ENCODE data around the gene WSCD2. TPM values are rescaled to one million over a fixed set of nuclear protein-coding genes. Genes with fewer than 3 reads are reported as not detected.
A peak's percentile ranks its signal among the peaks of the same experiment; 100 is the strongest.
"Not testable (repeated sequence)": the region's sequence is repeated elsewhere in the genome, so short reads cannot be mapped to it uniquely, and the experiment has no call there.

The WSCD2 gene
- total RNA-seq, 1 donor from 2014 or later = not detected

GRCh38 chr12:108191938-108192337 is 62.9 kb downstream of the WSCD2 start:
- DNase-seq (ENCODE audit: low spot score) = no peak
- ATAC-seq = no peak

- ATAC-seq (no peak), DNase-seq (ENCODE audit: low spot score) (no peak)
These were observed 64.4 kb downstream of the WSCD2 start for GRCh38 chr12:108193493-108193892.

- ATAC-seq (peak; percentile 82), DNase-seq (ENCODE audit: low spot score) (no peak)
These were observed 64.8 kb downstream of the WSCD2 start for GRCh38 chr12:108193917-108194316.

- ATAC-seq = no peak
- DNase-seq (ENCODE audit: low spot score) = no peak
These were observed 65.5 kb downstream of the WSCD2 start for GRCh38 chr12:108194585-108194984.

- DNase-seq (ENCODE audit: low spot score) (no peak), ATAC-seq (no peak)
These were observed 67.2 kb downstream of the WSCD2 start for GRCh38 chr12:108196319-108196718.

- ATAC-seq (no peak), DNase-seq (ENCODE audit: low spot score) (no peak)
These were observed 67.8 kb downstream of the WSCD2 start for GRCh38 chr12:108196921-108197320.

- no peak for DNase-seq (ENCODE audit: low spot score)
These were observed 69.0 kb downstream of the WSCD2 start for GRCh38 chr12:108198043-108198442.

GRCh38 chr12:108199106-108199505 is 70.0 kb downstream of the WSCD2 start:
- DNase-seq (ENCODE audit: low spot score) (no peak), ATAC-seq (no peak)

More at GRCh38 chr12:108198043-108198442, 69.0 kb downstream of the WSCD2 start:
- ATAC-seq = no peak

GRCh38 chr12:108201808-108202207 is 72.7 kb downstream of the WSCD2 start:
- ATAC-seq = no peak
- DNase-seq (ENCODE audit: low spot score) = no peak

GRCh38 chr12:108204117-108204987 is 75.3 kb downstream of the WSCD2 start:
- DNase-seq (ENCODE audit: low spot score) (no peak), ATAC-seq (no peak)

GRCh38 chr12:108205864-108206263 is 76.8 kb downstream of the WSCD2 start:
- no peak for ATAC-seq
- no peak for DNase-seq (ENCODE audit: low spot score)

GRCh38 chr12:108207791-108208730 is 79.0 kb downstream of the WSCD2 start:
- ATAC-seq (no peak), DNase-seq (ENCODE audit: low spot score) (no peak)

GRCh38 chr12:108210001-108210400 is 80.9 kb downstream of the WSCD2 start:
- DNase-seq (ENCODE audit: low spot score) (no peak), ATAC-seq (no peak)

- ATAC-seq (no peak), DNase-seq (ENCODE audit: low spot score) (no peak)
These were observed 82.1 kb downstream of the WSCD2 start for GRCh38 chr12:108211157-108211556.

GRCh38 chr12:108213871-108214445 is 84.9 kb downstream of the WSCD2 start:
- DNase-seq (ENCODE audit: low spot score) (no peak), ATAC-seq (no peak)

GRCh38 chr12:108214486-108214885 is 85.4 kb downstream of the WSCD2 start:
- DNase-seq (ENCODE audit: low spot score) = no peak

GRCh38 chr12:108215458-108215857 is 86.4 kb downstream of the WSCD2 start:
- ATAC-seq (no peak), DNase-seq (ENCODE audit: low spot score) (no peak)

More at GRCh38 chr12:108214486-108214885, 85.4 kb downstream of the WSCD2 start:
- peak; percentile 48 for ATAC-seq

GRCh38 chr12:108218921-108219320 is 89.8 kb downstream of the WSCD2 start:
- DNase-seq (ENCODE audit: low spot score) (no peak), ATAC-seq (no peak)

- ATAC-seq = not testable (repeated sequence)
These were observed 96.0 kb downstream of the WSCD2 start for GRCh38 chr12:108225101-108225500.

GRCh38 chr12:108226866-108227265 is 97.8 kb downstream of the WSCD2 start:
- ATAC-seq (no peak), DNase-seq (ENCODE audit: low spot score) (no peak)

More at GRCh38 chr12:108225101-108225500, 96.0 kb downstream of the WSCD2 start:
- DNase-seq (ENCODE audit: low spot score) = not testable (repeated sequence)

GRCh38 chr12:108228746-108229145 is 99.7 kb downstream of the WSCD2 start:
- DNase-seq (ENCODE audit: low spot score) = no peak
- ATAC-seq = no peak

Data from left lobe of liver (tissue), 2 donors.